Stimulated activated CD4-positive, alpha-beta T cell treated with anti-CD3 and anti-CD28 coated beads, Interleukin-2, amount 100 ng/mL, for 48 hours (primary cell): Measurements from ENCODE around the gene OR6Y1.

Experiments
- DNase-seq, 2 donors: peaks; one replicate each; pipeline ENCODE4 v3.0.0-alpha.2; 2020

Gene OR6Y1

GRCh38 chr1:158496374-158496773, 57.8 kb downstream of the OR6Y1 start:
- DNase-seq = no peak

GRCh38 chr1:158494796-158495195, 59.4 kb downstream of the OR6Y1 start:
- DNase-seq = no peak
